GM18861 (cell line): ENCODE results near the gene TM4SF20.
A peak's percentile ranks its signal among the peaks of the same experiment; 100 is the strongest.

Experiments used
- ATAC-seq: cut with Tn5 transposase; IDR thresholded peaks from one replicate; pipeline ENCODE4 v1.9.1; 2021; ENCODE audit not compliant: unreplicated experiment

The TM4SF20 gene, protein sequence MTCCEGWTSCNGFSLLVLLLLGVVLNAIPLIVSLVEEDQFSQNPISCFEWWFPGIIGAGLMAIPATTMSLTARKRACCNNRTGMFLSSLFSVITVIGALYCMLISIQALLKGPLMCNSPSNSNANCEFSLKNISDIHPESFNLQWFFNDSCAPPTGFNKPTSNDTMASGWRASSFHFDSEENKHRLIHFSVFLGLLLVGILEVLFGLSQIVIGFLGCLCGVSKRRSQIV

DNA sequence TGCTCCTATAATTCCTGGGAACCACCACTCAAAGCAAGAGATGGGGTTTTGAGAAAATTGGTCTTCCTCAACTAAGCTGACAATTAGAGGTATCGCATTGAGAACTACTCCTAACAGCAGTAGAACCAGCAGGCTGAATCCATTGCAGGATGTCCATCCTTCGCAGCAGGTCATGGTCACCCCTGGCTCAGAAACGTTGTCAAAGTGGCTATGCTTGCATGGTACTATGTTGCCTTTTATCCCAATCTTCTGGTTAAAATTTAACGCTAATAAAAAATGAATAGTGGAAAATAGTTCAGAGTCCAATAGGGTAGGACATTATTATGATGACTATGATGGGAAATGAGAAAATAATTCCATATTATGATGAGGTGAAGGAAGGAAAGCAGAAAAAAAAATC lies at the start of gene TM4SF20:
TSS of gene TM4SF20 (minus strand) at position 212 of the 400 bp plus-strand sequence. CDS start at position 174, 38 bp downstream.
- no peak for ATAC-seq

DNA sequence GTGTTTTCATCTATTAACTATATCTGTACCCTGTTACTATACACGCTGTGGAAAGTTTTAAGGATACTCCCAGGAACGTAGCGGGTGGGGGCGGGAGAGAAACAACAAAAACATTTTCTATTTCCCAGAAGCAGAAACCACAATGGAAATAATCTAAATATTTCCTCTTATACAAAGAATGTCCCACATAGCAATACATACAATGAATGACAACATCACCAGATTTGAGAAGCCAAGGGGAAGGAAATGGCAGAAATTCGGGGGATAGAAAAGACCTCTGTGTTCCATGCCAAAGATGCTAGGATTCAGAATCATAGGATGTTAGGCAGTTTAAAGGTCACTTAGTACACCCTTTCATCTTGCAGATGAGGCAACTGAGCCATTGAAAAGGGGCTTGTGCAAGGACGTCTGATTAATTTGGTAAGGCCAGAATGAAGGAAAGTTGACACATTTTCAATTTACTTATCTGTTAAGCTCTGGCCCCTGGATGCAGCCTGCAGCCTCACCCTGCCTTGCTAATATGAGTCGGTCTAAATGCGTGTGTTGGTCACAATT lies 49.7 kb upstream of the TM4SF20 start:
- no peak for ATAC-seq

DNA sequence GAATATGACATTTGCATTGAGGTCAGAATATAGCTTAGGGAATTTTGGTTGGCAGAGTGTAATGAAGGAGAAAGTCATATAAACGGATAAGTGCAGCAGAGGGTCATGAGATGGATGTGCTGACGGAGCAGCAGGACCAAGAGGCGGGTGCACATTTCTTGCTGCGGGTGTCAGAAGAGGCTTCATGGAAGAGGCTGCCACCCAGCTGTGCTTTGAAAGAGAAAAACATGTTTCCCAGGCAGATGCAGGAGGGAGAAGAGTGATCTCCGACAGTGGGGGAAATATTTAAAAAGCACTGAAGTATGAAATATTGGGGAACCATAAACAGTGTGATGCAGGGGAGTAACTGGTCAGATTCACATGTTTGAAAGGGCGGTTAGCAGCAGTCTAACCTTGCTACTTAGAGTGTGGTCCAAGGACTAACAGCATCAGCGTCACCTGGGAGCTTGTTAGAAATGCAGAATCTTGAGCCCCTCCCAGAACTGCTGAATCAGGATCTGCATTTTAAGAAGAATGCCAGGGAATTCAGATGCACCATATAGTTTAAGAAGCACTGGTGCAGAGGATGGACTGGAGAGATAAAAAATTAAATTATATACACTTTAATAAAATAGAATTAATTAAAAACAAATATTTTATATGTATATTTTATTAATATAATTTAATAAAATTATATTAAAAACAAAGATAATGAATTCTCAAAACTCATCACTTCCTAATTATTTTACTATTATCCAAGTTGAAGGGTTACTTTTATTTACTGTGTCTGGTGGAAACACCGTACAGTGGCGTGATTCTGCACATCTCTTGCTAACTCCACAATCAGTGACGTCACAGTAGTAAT lies 44.8 kb upstream of the TM4SF20 start:
- no peak for ATAC-seq

DNA sequence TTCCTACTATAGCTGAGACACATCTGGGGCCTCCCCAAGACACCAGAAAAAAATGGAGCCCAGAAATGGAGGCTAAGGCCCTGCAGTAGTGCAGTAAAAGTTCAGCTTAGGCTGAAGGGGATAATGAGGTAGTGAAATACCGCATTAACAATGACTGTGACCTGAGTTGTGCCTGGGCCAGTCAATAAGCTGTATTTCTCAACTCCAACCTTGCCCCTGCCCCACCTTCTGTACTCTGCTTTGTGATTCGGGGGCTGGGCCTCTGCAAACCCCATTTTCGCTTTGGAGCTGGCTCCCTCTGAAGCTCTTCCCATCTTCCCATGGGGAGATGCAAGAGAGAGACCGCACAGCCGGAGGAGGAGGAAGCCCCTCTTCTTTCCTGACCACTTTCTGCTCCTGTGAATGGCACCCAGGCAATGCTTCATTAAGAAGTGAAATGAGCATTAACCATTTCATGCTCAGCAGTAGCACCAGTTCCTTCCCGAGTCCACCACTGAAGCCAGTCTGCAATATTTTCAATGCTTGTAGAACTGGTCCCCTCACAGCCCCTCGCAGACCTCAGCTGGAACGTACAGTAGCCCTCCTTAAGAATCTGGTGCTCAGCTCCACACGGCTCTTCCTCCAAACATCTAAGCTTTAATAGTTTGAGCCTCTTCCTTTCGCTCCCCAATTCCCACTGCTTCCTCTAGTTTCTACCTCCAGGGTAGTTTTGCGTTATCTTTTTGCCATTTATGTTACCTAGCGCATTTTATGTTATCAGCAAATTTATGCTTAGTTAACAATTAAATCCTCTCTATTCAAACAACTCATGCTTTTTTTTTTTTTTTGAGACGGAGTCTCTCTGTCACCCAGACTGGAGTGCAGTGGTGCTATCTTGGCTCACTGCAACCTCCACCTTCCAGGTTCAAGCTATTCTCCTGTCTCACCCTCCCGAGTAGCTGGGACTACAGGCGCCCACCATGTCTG lies 41.3 kb upstream of the TM4SF20 start:
- no peak for ATAC-seq

DNA sequence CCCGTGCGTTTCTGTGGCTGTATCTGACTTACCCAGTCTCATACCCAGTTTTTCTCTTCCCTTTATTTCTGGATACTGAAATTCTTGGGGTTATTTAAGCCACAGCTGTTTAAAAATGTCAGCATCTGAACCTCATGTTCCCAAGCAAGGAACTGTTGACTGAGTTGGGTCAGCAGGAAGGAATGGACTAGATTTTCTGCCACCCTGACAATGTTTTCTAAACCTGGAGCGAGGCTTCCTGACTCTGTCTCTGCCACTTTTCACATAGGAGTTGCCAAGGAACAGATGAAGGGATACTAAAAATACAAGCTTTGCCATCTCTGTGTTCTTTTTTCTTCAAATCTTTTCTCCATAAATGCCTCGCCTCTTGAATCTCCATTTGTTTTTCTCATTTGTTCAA lies 37.6 kb upstream of the TM4SF20 start:
- ATAC-seq = no peak

DNA sequence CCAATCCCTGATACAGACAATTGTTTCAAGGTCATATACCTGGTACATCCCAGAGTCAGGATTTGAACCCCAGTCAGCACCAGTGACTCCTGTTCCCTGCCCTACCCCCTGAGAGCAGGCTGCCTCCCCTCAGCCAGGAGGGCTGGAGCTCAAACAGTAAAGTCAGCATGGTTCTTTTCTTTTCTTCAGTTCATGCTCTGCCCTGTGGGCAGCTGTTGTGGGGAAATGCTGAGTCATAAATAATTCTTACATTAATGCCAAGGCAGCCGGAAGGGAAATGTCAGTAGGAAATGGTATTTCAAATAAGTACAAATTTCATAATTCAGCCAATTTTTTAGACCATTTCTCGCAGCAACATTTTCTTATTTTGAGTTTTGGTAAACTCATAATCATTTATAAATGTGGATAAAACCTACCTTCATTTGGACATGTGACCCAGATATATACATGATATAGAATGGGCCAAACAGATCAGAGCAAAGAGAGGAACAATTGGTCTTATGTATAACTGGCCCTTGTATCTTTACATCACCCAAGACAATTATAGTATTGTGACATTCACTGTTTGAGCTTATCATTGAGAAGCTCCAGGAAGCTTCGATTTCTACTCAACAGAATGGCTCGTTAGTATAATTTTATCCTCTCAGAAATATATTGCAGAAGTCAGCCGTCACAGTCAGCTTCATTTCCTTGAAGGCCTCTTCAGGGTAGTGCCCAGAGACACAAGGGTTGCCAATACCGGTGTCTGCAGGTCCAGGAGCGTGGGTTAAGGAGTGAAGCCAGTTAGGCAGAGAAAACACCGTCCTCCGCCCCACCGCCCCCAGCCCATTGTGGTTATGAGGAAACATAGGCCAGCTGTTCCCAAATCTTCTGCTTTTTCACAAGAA lies 36.7 kb upstream of the TM4SF20 start:
- ATAC-seq = peak; percentile 44

DNA sequence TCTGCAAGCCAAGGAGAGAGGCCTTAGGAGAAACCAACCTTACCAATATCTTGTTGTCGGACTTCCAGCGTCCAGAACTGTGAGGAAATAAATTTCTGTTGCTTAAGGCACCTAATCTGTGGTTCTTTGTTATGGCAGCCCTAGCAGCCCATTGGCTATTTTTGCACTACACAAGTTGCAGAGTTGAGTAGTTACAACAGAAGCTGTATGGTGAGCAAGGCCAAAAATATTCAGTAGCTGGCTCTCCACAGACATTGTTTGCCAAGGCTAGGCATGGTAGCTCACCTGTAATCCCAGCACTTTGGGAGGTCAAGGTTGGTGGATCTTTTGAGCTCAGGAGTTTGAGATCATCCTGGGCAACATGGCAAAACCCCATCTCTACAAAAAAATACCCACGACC lies 35.7 kb upstream of the TM4SF20 start:
- no peak for ATAC-seq

DNA sequence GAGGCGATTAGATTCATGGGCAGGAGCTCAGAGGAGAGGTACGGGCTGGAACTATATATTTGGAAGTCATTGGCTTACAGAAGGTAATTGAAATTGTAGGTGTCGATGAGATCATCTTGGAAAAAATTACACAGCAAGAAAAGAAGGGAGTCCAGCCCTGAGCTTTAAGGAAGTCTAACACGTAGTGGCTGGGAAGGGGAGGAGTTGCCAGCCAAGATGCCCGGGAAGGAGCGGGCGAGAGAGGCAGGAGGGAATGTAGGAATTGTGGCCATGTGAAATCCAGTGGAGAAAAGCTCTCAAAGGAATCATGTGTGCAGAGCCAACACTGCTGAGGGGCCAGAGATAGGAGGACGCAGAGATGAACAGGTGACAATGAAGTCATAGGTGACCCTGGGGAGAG lies 34.3 kb upstream of the TM4SF20 start:
- ATAC-seq = no peak

DNA sequence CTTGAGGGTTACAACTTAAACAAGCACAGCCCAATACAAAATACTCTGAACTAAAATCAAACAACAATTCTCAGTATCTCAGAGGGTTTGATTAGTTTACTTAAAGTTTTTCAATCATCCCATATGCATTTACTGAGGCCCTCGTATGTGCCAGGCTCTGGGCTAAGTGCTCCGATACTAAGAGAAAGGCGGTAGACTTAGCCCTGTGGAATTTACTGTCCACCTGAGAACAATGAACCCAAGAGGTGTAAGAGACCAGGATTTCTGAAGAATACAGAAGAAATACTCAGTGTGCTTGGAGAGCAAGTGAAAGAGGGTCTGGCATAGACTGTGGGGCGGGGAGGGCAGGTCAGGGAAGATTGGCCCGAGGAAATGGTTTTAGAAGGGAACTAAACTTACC lies 33.8 kb upstream of the TM4SF20 start:
- ATAC-seq = no peak

DNA sequence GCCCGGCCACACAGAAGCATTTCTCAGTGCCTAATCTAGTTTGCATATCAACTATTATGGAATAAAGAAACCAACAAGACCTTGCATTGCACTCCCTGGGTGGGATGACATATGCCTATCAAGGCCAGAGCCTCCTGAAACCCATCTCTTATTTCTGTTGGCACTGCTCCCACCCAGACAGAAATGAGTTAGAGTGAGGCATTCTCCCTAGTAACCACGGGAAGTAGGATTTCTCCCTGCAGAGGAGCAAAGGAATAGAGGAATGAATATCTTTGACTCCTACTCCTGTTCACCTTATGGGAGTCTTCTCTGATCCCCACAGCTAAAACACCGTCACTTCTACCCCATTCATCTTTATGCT lies 32.9 kb upstream of the TM4SF20 start:
- no peak for ATAC-seq

DNA sequence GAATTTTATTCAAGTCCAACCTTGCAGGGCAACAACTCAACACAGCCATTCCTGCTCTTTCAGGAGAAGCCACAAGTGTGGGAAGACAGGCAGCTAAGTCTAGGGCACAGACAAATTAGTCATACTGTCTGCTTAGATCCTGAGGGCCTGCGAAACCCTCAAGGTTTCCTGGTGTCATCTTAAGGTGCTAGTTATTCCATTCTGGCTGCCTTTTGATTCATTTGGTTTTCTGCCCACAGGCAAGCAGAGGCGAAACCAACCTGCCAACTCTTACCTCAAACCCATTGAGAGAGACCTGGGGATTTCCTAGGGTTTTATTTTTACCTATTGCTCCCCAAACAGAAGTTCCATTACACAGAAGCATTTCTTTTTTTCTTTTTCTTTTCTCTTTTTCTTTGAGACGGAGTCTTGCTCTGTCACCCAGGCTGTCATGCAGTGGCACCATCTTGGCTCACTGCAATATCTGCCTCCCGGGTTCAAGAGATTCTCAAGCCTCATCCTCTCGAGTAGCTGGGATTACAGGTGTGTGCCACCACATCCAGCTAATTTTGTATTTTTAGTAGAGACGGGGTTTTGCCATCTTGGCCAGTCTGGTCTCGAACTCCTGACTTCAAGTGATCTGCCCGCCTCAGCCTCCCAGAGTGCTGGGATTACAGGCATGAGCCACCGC lies 32.3 kb upstream of the TM4SF20 start:
- peak; percentile 71 for ATAC-seq

DNA sequence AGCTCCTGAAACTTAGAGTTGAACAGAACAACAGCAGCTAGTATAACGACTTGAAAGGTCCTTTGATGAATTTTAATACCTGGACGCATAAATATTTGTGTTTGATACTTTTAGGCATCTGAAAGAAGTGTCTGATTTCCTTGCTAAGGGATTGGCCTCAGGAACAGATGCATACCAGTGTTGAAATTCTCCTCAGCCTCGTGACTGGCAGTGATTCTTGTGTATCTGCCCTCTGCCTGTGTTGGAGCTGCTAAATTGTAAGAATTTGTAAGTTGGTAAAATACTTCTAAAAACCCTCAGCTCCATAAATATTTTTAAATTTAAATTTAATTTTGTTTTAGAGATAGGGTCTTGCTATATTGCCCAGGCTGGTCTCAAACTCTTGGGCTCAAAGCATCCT lies 31.1 kb upstream of the TM4SF20 start:
- no peak for ATAC-seq

DNA sequence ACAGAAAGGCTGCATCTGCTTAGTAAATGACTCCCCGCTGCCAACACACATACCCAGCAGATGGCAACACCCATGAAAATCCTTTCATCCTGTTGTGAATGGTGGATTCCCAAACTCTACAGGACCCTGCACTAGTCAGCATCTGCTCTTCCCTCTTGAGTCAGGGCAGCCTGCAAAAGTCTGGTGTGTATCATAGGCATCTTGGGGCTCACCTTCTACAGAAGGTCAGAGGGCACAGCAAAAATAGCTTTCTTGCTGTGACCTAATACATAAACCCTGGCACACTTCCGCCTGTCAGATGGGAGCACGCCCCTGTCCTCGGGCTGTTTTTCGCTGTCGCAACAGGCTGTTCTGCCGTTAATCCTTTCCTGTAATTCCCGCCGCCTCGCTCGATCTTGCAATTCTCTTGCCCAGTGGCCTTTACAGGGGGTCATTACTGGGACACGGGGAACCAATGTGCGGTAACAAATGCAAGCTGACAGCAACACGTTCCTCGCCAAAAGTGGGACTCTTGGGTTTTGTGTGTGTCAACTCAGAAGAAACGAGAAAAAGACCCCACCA lies 28.6 kb upstream of the TM4SF20 start:
- ATAC-seq = no peak

DNA sequence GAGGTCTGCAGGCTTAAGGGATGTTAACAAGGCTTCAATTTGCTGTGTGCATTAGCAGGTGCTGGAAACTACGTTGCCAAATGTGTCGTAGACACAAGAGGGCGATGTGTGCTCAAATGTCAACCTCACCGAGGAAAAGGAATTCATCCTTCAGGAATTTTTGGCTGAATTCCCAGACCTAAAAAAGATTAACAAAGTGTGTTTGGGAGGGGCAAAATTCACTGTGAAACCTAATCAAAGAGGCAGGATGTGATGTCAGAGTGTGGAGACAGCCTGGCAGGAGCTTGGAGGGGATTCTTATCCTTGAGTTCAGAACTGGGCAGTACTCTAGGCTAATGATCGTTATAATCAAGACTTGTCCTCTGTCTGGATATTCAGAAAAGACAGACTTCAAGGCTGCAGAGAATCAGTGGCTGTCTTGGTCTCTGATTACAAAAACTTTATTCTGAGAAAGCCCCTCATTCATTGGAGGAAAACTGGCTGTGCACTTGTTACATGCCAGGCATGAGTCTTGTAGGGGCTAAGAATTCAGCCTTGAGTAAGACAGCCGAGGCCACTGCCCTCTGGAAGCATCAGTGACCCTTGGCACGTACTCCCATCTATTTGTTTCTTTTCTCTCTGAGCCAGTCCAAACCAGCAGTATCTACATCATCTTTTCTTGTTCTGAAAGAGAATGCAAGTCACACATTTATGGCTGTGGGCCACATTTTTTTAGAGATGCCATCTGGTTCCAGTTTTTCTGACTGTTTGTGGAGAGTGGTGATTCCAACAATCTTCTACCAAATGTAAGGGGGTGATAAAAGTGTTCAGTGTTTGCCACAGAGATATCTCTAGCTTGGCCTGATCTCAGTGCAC lies 27.3 kb upstream of the TM4SF20 start:
- no peak for ATAC-seq

DNA sequence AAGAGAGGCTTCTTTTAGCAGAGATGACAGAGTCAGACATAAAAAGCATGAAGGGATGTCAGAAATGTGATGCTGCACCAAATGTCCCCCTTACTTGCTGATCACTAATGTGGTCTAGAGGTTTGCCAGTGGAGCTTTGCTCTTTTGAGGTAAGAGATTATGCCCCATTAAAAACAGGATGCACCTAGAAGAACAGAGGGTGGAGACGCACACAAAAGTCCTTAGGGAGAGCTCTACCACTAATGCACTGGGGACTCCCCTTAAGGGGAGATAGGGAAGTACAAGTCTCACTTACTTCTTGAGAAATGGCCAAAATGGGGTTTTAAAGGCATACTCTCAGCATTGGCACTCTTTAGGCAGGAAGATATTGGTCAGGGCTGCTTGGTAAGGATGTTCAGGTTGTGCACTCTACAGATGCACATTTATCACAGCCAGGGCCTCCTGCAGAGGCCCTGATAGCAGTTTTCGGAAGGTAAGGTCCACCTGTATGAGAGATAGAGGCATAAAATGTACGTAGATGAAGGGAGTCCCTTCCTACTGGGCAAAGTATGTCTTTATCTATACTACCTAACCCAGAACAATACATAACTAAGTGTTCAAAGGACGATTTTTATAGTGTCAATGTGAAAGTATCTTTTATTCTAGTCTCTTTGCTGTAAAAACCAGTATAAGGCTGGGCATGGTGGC lies 25.6 kb upstream of the TM4SF20 start:
- no peak for ATAC-seq

DNA sequence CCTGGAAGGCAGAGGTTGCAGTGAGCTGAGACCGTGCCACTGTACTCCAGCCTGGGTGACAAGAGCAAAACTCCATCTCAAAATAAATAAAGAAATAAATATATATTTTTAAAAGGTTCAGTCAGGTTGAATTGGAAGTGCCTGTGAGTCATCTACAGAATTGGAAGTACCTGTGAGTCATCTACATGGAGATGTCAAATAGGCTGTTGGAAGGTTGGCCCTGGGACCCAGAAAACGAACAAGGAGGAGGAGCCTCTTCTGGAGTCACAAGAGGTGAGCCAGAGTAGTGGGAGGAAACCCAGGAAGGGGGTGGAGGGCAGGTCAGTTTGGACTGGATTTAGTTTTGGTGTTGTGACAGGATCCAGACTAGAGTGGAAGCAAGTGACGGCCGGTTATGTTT lies 23.9 kb upstream of the TM4SF20 start:
- ATAC-seq = no peak

DNA sequence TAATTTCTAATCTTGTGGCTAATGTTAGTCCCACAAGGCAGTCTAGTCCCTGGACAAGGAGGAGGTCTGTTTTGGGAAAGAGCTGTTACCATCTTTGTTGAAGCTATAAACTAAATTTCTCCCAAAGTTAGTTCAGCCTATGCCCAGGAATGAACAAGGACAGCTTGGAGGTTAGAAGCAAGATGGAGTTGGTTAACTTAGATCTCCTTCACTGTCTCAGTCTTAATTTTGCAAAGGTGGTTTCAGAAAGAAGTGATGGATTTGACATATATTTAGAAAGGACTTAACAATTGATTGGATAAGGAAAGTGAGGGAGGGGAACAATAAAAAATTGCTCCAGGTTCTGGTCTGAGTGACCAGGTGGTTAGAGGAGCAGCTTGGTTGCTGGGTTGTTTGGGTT lies 23.2 kb upstream of the TM4SF20 start:
- ATAC-seq = no peak

DNA sequence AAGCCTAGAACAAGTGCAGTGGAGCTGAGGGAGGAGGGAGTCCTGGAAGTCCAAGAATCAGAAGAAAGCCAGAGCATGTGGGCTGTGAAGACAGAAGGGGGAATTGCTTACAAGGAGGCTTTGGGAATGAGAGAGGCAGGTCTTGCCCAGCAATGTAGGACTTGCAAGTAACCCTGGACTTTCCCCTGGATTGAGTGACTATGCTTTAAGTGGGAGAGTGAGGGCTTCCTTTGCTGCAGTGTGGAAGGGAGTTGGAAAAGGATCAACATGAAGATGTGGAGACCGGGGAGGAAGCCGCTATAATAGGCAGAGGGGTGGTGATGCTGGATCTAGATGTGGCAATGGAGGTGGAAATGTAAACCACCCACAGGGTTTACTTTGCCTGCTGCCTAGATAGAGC lies 22.4 kb upstream of the TM4SF20 start:
- no peak for ATAC-seq
